NCI-H2196 treated with DMSO at 0.1 percent for 48 hours (cell line): ENCODE measurements around the gene PRMT5.

Experiments used
- DNase-seq: peaks from one replicate; lab custom pipeline; 2025; ENCODE audit not compliant: unreplicated experiment; lab: John Stamatoyannopoulos, UW

Gene PRMT5

GRCh38 chr14:22898302-22899090 lies 30.7 kb downstream of the PRMT5 start:
- DNase-seq: no peak

GRCh38 chr14:22897357-22897756 lies 31.8 kb downstream of the PRMT5 start:
- DNase-seq: no peak

GRCh38 chr14:22896760-22897159 lies 32.4 kb downstream of the PRMT5 start:
- no peak for DNase-seq

GRCh38 chr14:22896356-22896755 lies 32.8 kb downstream of the PRMT5 start:
- no peak for DNase-seq

- DNase-seq: no peak
Observed at GRCh38 chr14:22895402-22895801, 33.8 kb downstream of the PRMT5 start.

GRCh38 chr14:22893706-22894105 lies 35.5 kb downstream of the PRMT5 start:
- DNase-seq: no peak

- DNase-seq: no peak
Observed at GRCh38 chr14:22892488-22892887, 36.7 kb downstream of the PRMT5 start.

GRCh38 chr14:22890416-22890815 lies 38.8 kb downstream of the PRMT5 start:
- no peak for DNase-seq

GRCh38 chr14:22888662-22889061 lies 40.5 kb downstream of the PRMT5 start:
- no peak for DNase-seq

GRCh38 chr14:22887990-22888378 lies 41.2 kb downstream of the PRMT5 start:
- no peak for DNase-seq

GRCh38 chr14:22887260-22887989 lies 41.8 kb downstream of the PRMT5 start:
- DNase-seq: peak; percentile 91

- peak; percentile 63 for DNase-seq
Observed at GRCh38 chr14:22886500-22887259, 42.5 kb downstream of the PRMT5 start.

GRCh38 chr14:22885975-22886374 lies 43.2 kb downstream of the PRMT5 start:
- DNase-seq: no peak

- no peak for DNase-seq
Observed at GRCh38 chr14:22884738-22885523, 44.2 kb downstream of the PRMT5 start.

GRCh38 chr14:22884076-22884737 lies 45.0 kb downstream of the PRMT5 start:
- DNase-seq: no peak

GRCh38 chr14:22883173-22883976 lies 45.8 kb downstream of the PRMT5 start, which contains the start of gene REM2:
REM2 (plus strand) TSS chr14:22883222; CDS start chr14:22883288, 66 bp downstream.
- DNase-seq: no peak

- peak; percentile 82 for DNase-seq
Observed at GRCh38 chr14:22882529-22883172, 46.5 kb downstream of the PRMT5 start.

GRCh38 chr14:22882064-22882463 lies 47.1 kb downstream of the PRMT5 start:
- DNase-seq: no peak
